H9 (cell line): ENCODE measurements around the gene SHBG. TPM values are rescaled to one million over a fixed set of nuclear protein-coding genes. Genes with fewer than 3 reads are reported as not detected.

Experiments used
- DNase-seq: peaks from one replicate; pipeline ENCODE4 v3.0.0-alpha.2; 2017
- H2AFZ ChIP-seq: one replicate; pipeline ENCODE4 v1.6.1; 2013; ENCODE audit warnings: mild to moderate bottlenecking, low read length, control low read depth, moderate library complexity
- H2AK5ac ChIP-seq: 2 replicates; pipeline ENCODE4 v1.6.1; 2013; ENCODE audit warnings: low read length, control low read depth, mixed read lengths; ENCODE audit not compliant: insufficient read length
- H2BK120ac ChIP-seq: one replicate; pipeline ENCODE4 v1.6.1; 2013; ENCODE audit warnings: low read depth, mild to moderate bottlenecking, low read length, control low read depth, inconsistent platforms; ENCODE audit not compliant: poor library complexity, severe bottlenecking
- H2BK12ac ChIP-seq: 2 replicates; pipeline ENCODE4 v1.6.1; 2013; ENCODE audit warnings: low read length, control low read depth, mixed read lengths, low read depth; ENCODE audit not compliant: insufficient read length
- H2BK15ac ChIP-seq: 2 replicates; pipeline ENCODE4 v1.6.1; 2013; ENCODE audit warnings: low read depth, low read length, control low read depth
- H2BK20ac ChIP-seq: one replicate; pipeline ENCODE4 v1.6.1; 2013; ENCODE audit warnings: low read depth, mild to moderate bottlenecking, low read length, control low read depth, inconsistent platforms; ENCODE audit not compliant: poor library complexity, severe bottlenecking
- H2BK5ac ChIP-seq: 2 replicates; pipeline ENCODE4 v1.6.1; 2013; ENCODE audit warnings: low read length, control low read depth, mixed read lengths; ENCODE audit not compliant: insufficient read length
- H3K14ac ChIP-seq: 2 replicates; pipeline ENCODE4 v1.6.1; 2013; ENCODE audit warnings: low read length, control low read depth; ENCODE audit not compliant: insufficient read depth
- H3K18ac ChIP-seq: 2 replicates; pipeline ENCODE4 v1.6.1; 2013; ENCODE audit warnings: low read depth, mild to moderate bottlenecking, mixed read lengths, low read length, control low read depth; ENCODE audit not compliant: insufficient read length
- H3K23ac ChIP-seq: 2 replicates; pipeline ENCODE4 v1.6.1; 2013; ENCODE audit warnings: low read length, control low read depth, mixed read lengths, low read depth; ENCODE audit not compliant: insufficient read length
- H3K23me2 ChIP-seq: 2 replicates; pipeline ENCODE4 v1.6.1; 2013; ENCODE audit warnings: low read depth, mild to moderate bottlenecking, mixed read lengths, low read length, control low read depth; ENCODE audit not compliant: insufficient read length, poor library complexity, severe bottlenecking
- H3K27ac ChIP-seq: 2 replicates; pipeline ENCODE4 v1.5.1; 2013; ENCODE audit warnings: low read length, control low read depth, mixed read lengths, low read depth; ENCODE audit not compliant: insufficient read length
- H3K27me3 ChIP-seq: 2 replicates; pipeline ENCODE4 v1.6.1; 2013; ENCODE audit warnings: low read length, control low read depth, inconsistent platforms; ENCODE audit not compliant: insufficient read depth
- H3K4ac ChIP-seq: 2 replicates; pipeline ENCODE4 v1.6.1; 2013; ENCODE audit warnings: low read depth, mild to moderate bottlenecking, control low read depth, inconsistent platforms, low read length, moderate library complexity
- H3K4me1 ChIP-seq: 2 replicates; pipeline ENCODE4 v1.6.1; 2013; ENCODE audit warnings: low read length, control low read depth, inconsistent platforms; ENCODE audit not compliant: insufficient read depth
- H3K4me2 ChIP-seq: 2 replicates; pipeline ENCODE4 v1.6.1; 2013; ENCODE audit warnings: low read length, control low read depth, mixed read lengths; ENCODE audit not compliant: insufficient read length, insufficient read depth
- H3K56ac ChIP-seq: 2 replicates; pipeline ENCODE4 v1.6.1; 2013; ENCODE audit warnings: low read depth, mild to moderate bottlenecking, mixed read lengths, low read length, control low read depth; ENCODE audit not compliant: insufficient read length
- H3K79me1 ChIP-seq: 2 replicates; pipeline ENCODE4 v1.6.1; 2013; ENCODE audit warnings: low read depth, mild to moderate bottlenecking, moderate library complexity, low read length, control low read depth, inconsistent platforms; ENCODE audit not compliant: insufficient read depth, poor library complexity, severe bottlenecking
- H3K79me2 ChIP-seq: 2 replicates; pipeline ENCODE4 v1.6.1; 2013; ENCODE audit warnings: low read length, control low read depth, inconsistent platforms; ENCODE audit not compliant: insufficient read depth
- H3K9ac ChIP-seq: 2 replicates; pipeline ENCODE4 v1.6.1; 2013; ENCODE audit warnings: low read length, control low read depth, mixed read lengths; ENCODE audit not compliant: insufficient read length; ENCODE audit errors: extremely low read depth
- H3K9me3 ChIP-seq: one replicate; pipeline ENCODE4 v1.6.1; 2013; ENCODE audit warnings: low read depth, low read length, inconsistent platforms; ENCODE audit not compliant: control insufficient read depth
- H3T11ph ChIP-seq: one replicate; pipeline ENCODE4 v1.6.1; 2013; ENCODE audit warnings: mild to moderate bottlenecking, low read length, control low read depth, inconsistent platforms
- H4K20me1 ChIP-seq: one replicate; pipeline ENCODE4 v1.6.1; 2013; ENCODE audit not compliant: control insufficient read depth, insufficient read length, insufficient read depth
- H4K5ac ChIP-seq: 2 replicates; pipeline ENCODE4 v1.6.1; 2013; ENCODE audit warnings: low read depth, mild to moderate bottlenecking, mixed read lengths, low read length, control low read depth; ENCODE audit not compliant: insufficient read length
- H4K8ac ChIP-seq: replicated peaks from 2 replicates; pipeline ENCODE4 v1.6.1; 2013; ENCODE audit warnings: low read length, control low read depth, mixed read lengths, low read depth; ENCODE audit not compliant: insufficient read length
- H4K91ac ChIP-seq: 2 replicates; pipeline ENCODE4 v1.6.1; 2013; ENCODE audit warnings: low read depth, mild to moderate bottlenecking, moderate library complexity, mixed read lengths, low read length, control low read depth; ENCODE audit not compliant: insufficient read length
- H3K27ac Mint-ChIP-seq, 3 experiments: 2 replicates in 2 of 3; 3 replicates in 1 of 3; pipeline ENCODE4 v1.8.0; 2020 to 2021; ENCODE audit warnings: mixed read lengths in 3 of 3, mild to moderate bottlenecking in 1 of 3, moderate library complexity in 1 of 3
- H3K27me3 Mint-ChIP-seq: 2 replicates; pipeline ENCODE4 v1.8.0; 2021; ENCODE audit warnings: low read depth, mild to moderate bottlenecking, moderate library complexity, mixed read lengths
- H3K36me3 Mint-ChIP-seq, 3 experiments: 2 replicates in 2 of 3; 3 replicates in 1 of 3; pipeline ENCODE4 v1.8.0; 2020 to 2021; ENCODE audit warnings: low read depth in 3 of 3, mixed read lengths in 3 of 3; ENCODE audit not compliant: insufficient read depth in 1 of 3
- H3K4me1 Mint-ChIP-seq, 2 experiments: 2 replicates each; pipeline ENCODE4 v1.8.0; 2020; ENCODE audit warnings: mixed read lengths in 2 of 2
- H3K4me3 Mint-ChIP-seq, 2 experiments: 2 replicates in 1 of 2; 3 replicates in 1 of 2; pipeline ENCODE4 v1.8.0; 2020 to 2021; ENCODE audit warnings: mild to moderate bottlenecking in 2 of 2, mixed read lengths in 2 of 2, moderate library complexity in 1 of 2
- H3K9me3 Mint-ChIP-seq, 2 experiments: 2 replicates in 1 of 2; 3 replicates in 1 of 2; pipeline ENCODE4 v1.8.0; 2020; ENCODE audit warnings: mild to moderate bottlenecking in 2 of 2, mixed read lengths in 2 of 2, moderate library complexity in 1 of 2
- CTCF ChIP-seq: fragments of 200-600 bp; sonication (generic); conservative IDR thresholded peaks from 3 replicates; pipeline ENCODE4 v1.8.0; 2021; ENCODE audit warnings: antibody characterized with exemption, mild to moderate bottlenecking
- WGBS: extraction: QIAGEN DNeasy Blood & Tissue Kit; methylation state at CpG from one replicate; pipeline ENCODE4 v1.1.7; 2013; ENCODE audit warnings: missing lambda C conversion rate, low lambda C conversion rate, mixed read lengths; ENCODE audit not compliant: insufficient read length; ENCODE audit errors: extremely low coverage; 5-methylcytosine and 5-hydroxymethylcytosine counted together
- total RNA-seq: library from RNA; stranded (reverse); gene quantifications from 2 replicates; pipeline ENCODE4 v1.2.1, GENCODE V29; 2021

The SHBG gene
- total RNA-seq, 1 experiment from 2014 or later: 1.6 TPM

- H3K27ac ChIP-seq: no peak overlapping the region
- WGBS: no CpG with 5 or more reads among the region's 5 CpGs
- no peaks in the 10 kb centered on the region for H3K27me3 ChIP-seq
- no peak overlapping the region for H3K14ac ChIP-seq
- no peak for TF ChIP-seq CTCF
- H3K56ac ChIP-seq: no peak overlapping the region
- peaks cover 36 to 72% (median 66%) of the 10 kb centered on the region in 3 experiments for H3K36me3 Mint-ChIP-seq
- no peak overlapping the region for H2BK5ac ChIP-seq
- no peak overlapping the region for H4K5ac ChIP-seq
- no peaks in the 10 kb centered on the region for H3K9me3 Mint-ChIP-seq
- H4K20me1 ChIP-seq: no peaks in the 10 kb centered on the region
- H3T11ph ChIP-seq: no peak overlapping the region
- H3K9me3 ChIP-seq: no peaks in the 10 kb centered on the region
- H3K4me2 ChIP-seq: no peak overlapping the region
- no peak overlapping the region for H2BK15ac ChIP-seq
- no peak for DNase-seq
- no peaks in the 10 kb centered on the region for H3K79me2 ChIP-seq
- H3K4me1 Mint-ChIP-seq: peaks cover 21 to 45% of the 10 kb centered on the region in 2 experiments
- no peak overlapping the region for H3K18ac ChIP-seq
- H2AFZ ChIP-seq: no peak overlapping the region
- no peak overlapping the region for H3K23ac ChIP-seq
- no peak overlapping the region for H4K91ac ChIP-seq
- H3K23me2 ChIP-seq: peaks cover 10% of the 10 kb centered on the region
- H3K79me1 ChIP-seq: no peaks in the 10 kb centered on the region
- peak overlapping the region; percentile 79 to 98 (median 85); a peak in 5 of 7 replicates for H3K27ac Mint-ChIP-seq
- no peaks in the 10 kb centered on the region; the same call in 1 of the 2 replicates for H3K4me1 ChIP-seq
- no peak overlapping the region for H3K4me3 Mint-ChIP-seq
- no peak overlapping the region for H3K4ac ChIP-seq
- H2BK120ac ChIP-seq: no peak overlapping the region
- H4K8ac ChIP-seq: no peak overlapping the region
- H3K9ac ChIP-seq: no peak overlapping the region
- no peak overlapping the region for H2AK5ac ChIP-seq
- H2BK20ac ChIP-seq: no peak overlapping the region
- H2BK12ac ChIP-seq: no peak overlapping the region
- no peaks in the 10 kb centered on the region for H3K27me3 Mint-ChIP-seq
These were observed 38.3 kb upstream of the SHBG start for GRCh38 chr17:7591596-7591995.
